H1 (cell line): ENCODE measurements around the gene KREMEN1. TPM values are rescaled to one million over a fixed set of nuclear protein-coding genes. Genes with fewer than 3 reads are reported as not detected.

Experiments
- polyA plus RNA-seq, 7 experiments: library from polyadenylated mRNA; depleted of rRNA in 3 of 7; stranded (reverse) in 5 of 7; unstranded in 2 of 7; fragments of >200 nt in 5 of 7; fragments of 200-250 nt in 2 of 7; gene quantifications; 1 replicate in 5 of 7; 2 replicates in 1 of 7; 4 replicates in 1 of 7; pipeline versions ENCODE4 v1.2.1 to v1.2.3, GENCODE V29; 2011 to 2013; ENCODE audit warnings: missing spikeins in 2 of 7, mixed read lengths in 2 of 7
- total RNA-seq: library from RNA; stranded (reverse); fragmentation: NEBNext Ultra II Directional; extraction: Animal tissue kit (Norgen Biotek cat#: 25700); gene quantifications from 2 replicates; pipeline ENCODE4 v1.2.1, GENCODE V29; 2021
- TF ChIP-seq, protein P1 (sequence below): fragments of 300-600 bp; sonication (generic); IDR thresholded peaks from 2 replicates; pipeline ENCODE4 v1.7.1; 2012; ENCODE audit warnings: low read length, moderate library complexity, mild to moderate bottlenecking, inconsistent platforms; ENCODE audit not compliant: insufficient replicate concordance

Gene KREMEN1
- total and polyA plus RNA-seq, 2 of the 8 experiments (the other 6 are each of a cell fraction or from before 2014, with no cell fraction given) = 2.1 to 3.2 TPM

- TF ChIP-seq, protein P1, sequence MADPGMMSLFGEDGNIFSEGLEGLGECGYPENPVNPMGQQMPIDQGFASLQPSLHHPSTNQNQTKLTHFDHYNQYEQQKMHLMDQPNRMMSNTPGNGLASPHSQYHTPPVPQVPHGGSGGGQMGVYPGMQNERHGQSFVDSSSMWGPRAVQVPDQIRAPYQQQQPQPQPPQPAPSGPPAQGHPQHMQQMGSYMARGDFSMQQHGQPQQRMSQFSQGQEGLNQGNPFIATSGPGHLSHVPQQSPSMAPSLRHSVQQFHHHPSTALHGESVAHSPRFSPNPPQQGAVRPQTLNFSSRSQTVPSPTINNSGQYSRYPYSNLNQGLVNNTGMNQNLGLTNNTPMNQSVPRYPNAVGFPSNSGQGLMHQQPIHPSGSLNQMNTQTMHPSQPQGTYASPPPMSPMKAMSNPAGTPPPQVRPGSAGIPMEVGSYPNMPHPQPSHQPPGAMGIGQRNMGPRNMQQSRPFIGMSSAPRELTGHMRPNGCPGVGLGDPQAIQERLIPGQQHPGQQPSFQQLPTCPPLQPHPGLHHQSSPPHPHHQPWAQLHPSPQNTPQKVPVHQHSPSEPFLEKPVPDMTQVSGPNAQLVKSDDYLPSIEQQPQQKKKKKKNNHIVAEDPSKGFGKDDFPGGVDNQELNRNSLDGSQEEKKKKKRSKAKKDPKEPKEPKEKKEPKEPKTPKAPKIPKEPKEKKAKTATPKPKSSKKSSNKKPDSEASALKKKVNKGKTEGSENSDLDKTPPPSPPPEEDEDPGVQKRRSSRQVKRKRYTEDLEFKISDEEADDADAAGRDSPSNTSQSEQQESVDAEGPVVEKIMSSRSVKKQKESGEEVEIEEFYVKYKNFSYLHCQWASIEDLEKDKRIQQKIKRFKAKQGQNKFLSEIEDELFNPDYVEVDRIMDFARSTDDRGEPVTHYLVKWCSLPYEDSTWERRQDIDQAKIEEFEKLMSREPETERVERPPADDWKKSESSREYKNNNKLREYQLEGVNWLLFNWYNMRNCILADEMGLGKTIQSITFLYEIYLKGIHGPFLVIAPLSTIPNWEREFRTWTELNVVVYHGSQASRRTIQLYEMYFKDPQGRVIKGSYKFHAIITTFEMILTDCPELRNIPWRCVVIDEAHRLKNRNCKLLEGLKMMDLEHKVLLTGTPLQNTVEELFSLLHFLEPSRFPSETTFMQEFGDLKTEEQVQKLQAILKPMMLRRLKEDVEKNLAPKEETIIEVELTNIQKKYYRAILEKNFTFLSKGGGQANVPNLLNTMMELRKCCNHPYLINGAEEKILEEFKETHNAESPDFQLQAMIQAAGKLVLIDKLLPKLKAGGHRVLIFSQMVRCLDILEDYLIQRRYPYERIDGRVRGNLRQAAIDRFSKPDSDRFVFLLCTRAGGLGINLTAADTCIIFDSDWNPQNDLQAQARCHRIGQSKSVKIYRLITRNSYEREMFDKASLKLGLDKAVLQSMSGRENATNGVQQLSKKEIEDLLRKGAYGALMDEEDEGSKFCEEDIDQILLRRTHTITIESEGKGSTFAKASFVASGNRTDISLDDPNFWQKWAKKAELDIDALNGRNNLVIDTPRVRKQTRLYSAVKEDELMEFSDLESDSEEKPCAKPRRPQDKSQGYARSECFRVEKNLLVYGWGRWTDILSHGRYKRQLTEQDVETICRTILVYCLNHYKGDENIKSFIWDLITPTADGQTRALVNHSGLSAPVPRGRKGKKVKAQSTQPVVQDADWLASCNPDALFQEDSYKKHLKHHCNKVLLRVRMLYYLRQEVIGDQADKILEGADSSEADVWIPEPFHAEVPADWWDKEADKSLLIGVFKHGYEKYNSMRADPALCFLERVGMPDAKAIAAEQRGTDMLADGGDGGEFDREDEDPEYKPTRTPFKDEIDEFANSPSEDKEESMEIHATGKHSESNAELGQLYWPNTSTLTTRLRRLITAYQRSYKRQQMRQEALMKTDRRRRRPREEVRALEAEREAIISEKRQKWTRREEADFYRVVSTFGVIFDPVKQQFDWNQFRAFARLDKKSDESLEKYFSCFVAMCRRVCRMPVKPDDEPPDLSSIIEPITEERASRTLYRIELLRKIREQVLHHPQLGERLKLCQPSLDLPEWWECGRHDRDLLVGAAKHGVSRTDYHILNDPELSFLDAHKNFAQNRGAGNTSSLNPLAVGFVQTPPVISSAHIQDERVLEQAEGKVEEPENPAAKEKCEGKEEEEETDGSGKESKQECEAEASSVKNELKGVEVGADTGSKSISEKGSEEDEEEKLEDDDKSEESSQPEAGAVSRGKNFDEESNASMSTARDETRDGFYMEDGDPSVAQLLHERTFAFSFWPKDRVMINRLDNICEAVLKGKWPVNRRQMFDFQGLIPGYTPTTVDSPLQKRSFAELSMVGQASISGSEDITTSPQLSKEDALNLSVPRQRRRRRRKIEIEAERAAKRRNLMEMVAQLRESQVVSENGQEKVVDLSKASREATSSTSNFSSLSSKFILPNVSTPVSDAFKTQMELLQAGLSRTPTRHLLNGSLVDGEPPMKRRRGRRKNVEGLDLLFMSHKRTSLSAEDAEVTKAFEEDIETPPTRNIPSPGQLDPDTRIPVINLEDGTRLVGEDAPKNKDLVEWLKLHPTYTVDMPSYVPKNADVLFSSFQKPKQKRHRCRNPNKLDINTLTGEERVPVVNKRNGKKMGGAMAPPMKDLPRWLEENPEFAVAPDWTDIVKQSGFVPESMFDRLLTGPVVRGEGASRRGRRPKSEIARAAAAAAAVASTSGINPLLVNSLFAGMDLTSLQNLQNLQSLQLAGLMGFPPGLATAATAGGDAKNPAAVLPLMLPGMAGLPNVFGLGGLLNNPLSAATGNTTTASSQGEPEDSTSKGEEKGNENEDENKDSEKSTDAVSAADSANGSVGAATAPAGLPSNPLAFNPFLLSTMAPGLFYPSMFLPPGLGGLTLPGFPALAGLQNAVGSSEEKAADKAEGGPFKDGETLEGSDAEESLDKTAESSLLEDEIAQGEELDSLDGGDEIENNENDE = no peak
Observed at GRCh38 chr22:29198240-29198639, 125.4 kb downstream of the KREMEN1 start (continued).
